HEK293 (cell line): ENCODE results near the gene ARHGAP22.

Experiments
- CTCF ChIA-PET: fragments of 350-600 bp; formaldehyde crosslinking; extraction: SDS; loops from one replicate; lab custom pipeline; 2021; ENCODE audit warnings: antibody characterized with exemption; lab: Yijun Ruan, JAX
- POLR2A ChIA-PET: fragments of 300-600 bp; formaldehyde crosslinking; extraction: SDS; loops from one replicate; lab custom pipeline; 2020; ENCODE audit warnings: antibody characterized with exemption, inconsistent platforms; lab: Yijun Ruan, JAX
- H3K27ac ChIP-seq: fragments of 200-500 bp; sonication (Bioruptor generic); 2 replicates; pipeline ENCODE4 v1.5.1; 2014; ENCODE audit warnings: low read depth, low read length, control low read depth, inconsistent platforms; ENCODE audit errors: extremely low read depth
- H3K36me3 ChIP-seq, 2 experiments: fragments of 200-500 bp in 1 of 2; sonication (Bioruptor generic) in 1 of 2; 1 replicate in 1 of 2; 2 replicates in 1 of 2; pipeline ENCODE4 v1.5.1; 2014 to 2017; ENCODE audit warnings: inconsistent platforms in 2 of 2, low read length in 2 of 2; ENCODE audit not compliant: control insufficient read depth in 2 of 2, insufficient read depth in 1 of 2
- H3K4me1 ChIP-seq: fragments of 200-500 bp; sonication (Bioruptor generic); 2 replicates; pipeline ENCODE4 v1.5.1; 2014; ENCODE audit warnings: mild to moderate bottlenecking, low read length, inconsistent platforms; ENCODE audit not compliant: control insufficient read depth, insufficient read depth
- H3K4me3 ChIP-seq: 2 replicates; pipeline ENCODE4 v1.5.1; 2011; ENCODE audit warnings: low read depth, mild to moderate bottlenecking, control low read depth, low read length, moderate library complexity
- H3K9me3 ChIP-seq: fragments of 200-500 bp; sonication (Bioruptor generic); 2 replicates; pipeline ENCODE4 v1.5.1; 2014; ENCODE audit warnings: low read depth, low read length, inconsistent platforms; ENCODE audit not compliant: control insufficient read depth, insufficient read depth
- ELK4 ChIP-seq: IDR thresholded peaks from 2 replicates; pipeline ENCODE4 v1.6.1; 2011; ENCODE audit warnings: mild to moderate bottlenecking, low read depth, low read length, borderline replicate concordance
- MEIS1 ChIP-seq: sonication (generic); formaldehyde crosslinking; IDR thresholded peaks from 2 replicates; pipeline ENCODE4 v1.8.1; 2022; ENCODE audit warnings: missing genetic modification reagents, mild to moderate bottlenecking, borderline replicate concordance
- MZF1 ChIP-seq: fragments of 450-650 bp; formaldehyde crosslinking; IDR thresholded peaks from 2 replicates; pipeline ENCODE4 v1.5.1; 2017; ENCODE audit warnings: missing biosample characterization, missing genetic modification characterization, borderline replicate concordance
- SETDB1 ChIP-seq: IDR thresholded peaks from one replicate; pipeline ENCODE4 v1.6.1; 2017; ENCODE audit warnings: mild to moderate bottlenecking, low read length, moderate library complexity, mixed read lengths; ENCODE audit not compliant: insufficient read length
- SP3 ChIP-seq: fragments of 450-650 bp; formaldehyde crosslinking; IDR thresholded peaks from 2 replicates; pipeline ENCODE4 v1.5.1; 2016; ENCODE audit warnings: missing biosample characterization, missing genetic modification characterization
- TCF7L2 ChIP-seq: IDR thresholded peaks from 2 replicates; pipeline ENCODE4 v1.6.1; 2011; ENCODE audit warnings: low read depth, mild to moderate bottlenecking, inconsistent platforms, low read length, moderate library complexity, borderline replicate concordance
- ZBTB1 ChIP-seq: fragments of 450-650 bp; formaldehyde crosslinking; IDR thresholded peaks from 2 replicates; pipeline ENCODE4 v1.5.1; 2016; ENCODE audit warnings: missing biosample characterization, missing genetic modification characterization
- ZBTB20 ChIP-seq: fragments of 450-650 bp; formaldehyde crosslinking; IDR thresholded peaks from 2 replicates; pipeline ENCODE4 v1.5.1; 2016; ENCODE audit warnings: missing biosample characterization, missing genetic modification characterization
- ZEB2 ChIP-seq: fragments of 450-650 bp; formaldehyde crosslinking; IDR thresholded peaks from 2 replicates; pipeline ENCODE4 v1.5.1; 2016; ENCODE audit warnings: missing biosample characterization, missing genetic modification characterization
- ZFP37 ChIP-seq: fragments of 450-650 bp; formaldehyde crosslinking; IDR thresholded peaks from 2 replicates; pipeline ENCODE4 v1.5.1; 2016; ENCODE audit warnings: missing biosample characterization, missing genetic modification characterization
- ZNF146 ChIP-seq: fragments of 450-650 bp; formaldehyde crosslinking; IDR thresholded peaks from 2 replicates; pipeline ENCODE4 v1.5.1; 2016; ENCODE audit warnings: missing biosample characterization, missing genetic modification characterization
- ZNF148 ChIP-seq: fragments of 450-650 bp; formaldehyde crosslinking; IDR thresholded peaks from 2 replicates; pipeline ENCODE4 v1.5.0; 2017; ENCODE audit warnings: missing biosample characterization, missing genetic modification characterization, borderline replicate concordance
- ZNF175 ChIP-seq: fragments of 450-650 bp; formaldehyde crosslinking; IDR thresholded peaks from 2 replicates; pipeline ENCODE4 v1.5.1; 2016; ENCODE audit warnings: missing biosample characterization, missing genetic modification characterization
- ZNF350 ChIP-seq: fragments of 450-650 bp; formaldehyde crosslinking; IDR thresholded peaks from 2 replicates; pipeline ENCODE4 v1.5.0; 2017; ENCODE audit warnings: missing biosample characterization, mild to moderate bottlenecking, missing genetic modification characterization
- ZNF398 ChIP-seq: fragments of 450-650 bp; formaldehyde crosslinking; IDR thresholded peaks from 2 replicates; pipeline ENCODE4 v1.5.1; 2017; ENCODE audit warnings: missing biosample characterization, missing genetic modification characterization
- ZNF549 ChIP-seq: fragments of 450-650 bp; IDR thresholded peaks from 2 replicates; pipeline ENCODE4 v1.5.1; 2018; ENCODE audit warnings: missing biosample characterization, missing genetic modification characterization, mild to moderate bottlenecking, inconsistent platforms, moderate library complexity
- ZNF560 ChIP-seq: fragments of 450-650 bp; formaldehyde crosslinking; IDR thresholded peaks from 2 replicates; pipeline ENCODE4 v1.5.1; 2017; ENCODE audit warnings: missing biosample characterization, missing genetic modification characterization, borderline replicate concordance
- ZNF707 ChIP-seq: fragments of 450-650 bp; formaldehyde crosslinking; IDR thresholded peaks from 2 replicates; pipeline ENCODE4 v1.5.1; 2016; ENCODE audit warnings: missing biosample characterization, missing genetic modification characterization
- ZNF843 ChIP-seq: fragments of 450-650 bp; formaldehyde crosslinking; IDR thresholded peaks from 2 replicates; pipeline ENCODE4 v1.5.1; 2016; ENCODE audit warnings: missing biosample characterization, missing genetic modification characterization
- TF ChIP-seq, protein P1 (sequence below): fragments of 450-650 bp; formaldehyde crosslinking; optimal IDR thresholded peaks from 2 replicates; pipeline ENCODE3; 2016; ENCODE audit warnings: missing biosample characterization, mild to moderate bottlenecking, missing genetic modification characterization
- TF ChIP-seq, protein P2 (sequence below): fragments of 450-650 bp; formaldehyde crosslinking; IDR thresholded peaks from 2 replicates; pipeline ENCODE4 v1.5.1; 2016; ENCODE audit warnings: missing biosample characterization, missing genetic modification characterization
- TF ChIP-seq, protein P3 (sequence below): fragments of 450-650 bp; formaldehyde crosslinking; IDR thresholded peaks from 2 replicates; pipeline ENCODE4 v1.5.1; 2016; ENCODE audit warnings: missing biosample characterization, missing genetic modification characterization

ARHGAP22 gene

GRCh38 chr10:48473704-48474103 lies 131.2 kb downstream of the ARHGAP22 start:
- H3K36me3 ChIP-seq = no peaks in the 10 kb centered on the region
- TF ChIP-seq ZEB2 = no peak
- no peak for TF ChIP-seq ZBTB20
- TF ChIP-seq ELK4 = no peak
- TF ChIP-seq SETDB1 = no peak
- TF ChIP-seq, protein P1, sequence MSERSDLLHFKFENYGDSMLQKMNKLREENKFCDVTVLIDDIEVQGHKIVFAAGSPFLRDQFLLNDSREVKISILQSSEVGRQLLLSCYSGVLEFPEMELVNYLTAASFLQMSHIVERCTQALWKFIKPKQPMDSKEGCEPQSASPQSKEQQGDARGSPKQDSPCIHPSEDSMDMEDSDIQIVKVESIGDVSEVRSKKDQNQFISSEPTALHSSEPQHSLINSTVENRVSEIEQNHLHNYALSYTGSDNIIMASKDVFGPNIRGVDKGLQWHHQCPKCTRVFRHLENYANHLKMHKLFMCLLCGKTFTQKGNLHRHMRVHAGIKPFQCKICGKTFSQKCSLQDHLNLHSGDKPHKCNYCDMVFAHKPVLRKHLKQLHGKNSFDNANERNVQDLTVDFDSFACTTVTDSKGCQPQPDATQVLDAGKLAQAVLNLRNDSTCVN (tag by site-specific recombination) = no peak
- no peak for TF ChIP-seq TCF7L2
- no peak for TF ChIP-seq ZNF175 (tag by site-specific recombination)
- TF ChIP-seq SP3 = no peak
- TF ChIP-seq ZNF560 (tag by site-specific recombination) = no peak
- POLR2A ChIA-PET = no interaction called here
- CTCF ChIA-PET = no interaction called here
- no peak overlapping the region for H3K4me3 ChIP-seq
- H3K9me3 ChIP-seq = no peaks in the 10 kb centered on the region
- peaks cover 9% of the 10 kb centered on the region; the same call in 1 of the 2 replicates for H3K4me1 ChIP-seq
- no peak overlapping the region for H3K27ac ChIP-seq

- Histone ChIP-seq H3K9me3 (no peaks in the 10 kb centered on the region), H3K27ac (no peak overlapping the region), H3K4me1 (peaks cover 9% of the 10 kb centered on the region; the same call in 1 of the 2 replicates), H3K4me3 (no peak overlapping the region), H3K36me3 (no peaks in the 10 kb centered on the region)
- TF ChIP-seq ZBTB1 (tag by site-specific recombination) (no peak), ZNF350 (tag by site-specific recombination) (no peak), ZNF707 (no peak), MZF1 (no peak), MEIS1 (no peak), ZNF148 (tag by site-specific recombination) (no peak), ZNF146 (tag by site-specific recombination) (no peak), ZNF843 (tag by site-specific recombination) (no peak), ZNF398 (tag by site-specific recombination) (no peak), ZFP37 (tag by site-specific recombination) (no peak), ZNF549 (tag by site-specific recombination) (no peak)
- TF ChIP-seq, protein P2, sequence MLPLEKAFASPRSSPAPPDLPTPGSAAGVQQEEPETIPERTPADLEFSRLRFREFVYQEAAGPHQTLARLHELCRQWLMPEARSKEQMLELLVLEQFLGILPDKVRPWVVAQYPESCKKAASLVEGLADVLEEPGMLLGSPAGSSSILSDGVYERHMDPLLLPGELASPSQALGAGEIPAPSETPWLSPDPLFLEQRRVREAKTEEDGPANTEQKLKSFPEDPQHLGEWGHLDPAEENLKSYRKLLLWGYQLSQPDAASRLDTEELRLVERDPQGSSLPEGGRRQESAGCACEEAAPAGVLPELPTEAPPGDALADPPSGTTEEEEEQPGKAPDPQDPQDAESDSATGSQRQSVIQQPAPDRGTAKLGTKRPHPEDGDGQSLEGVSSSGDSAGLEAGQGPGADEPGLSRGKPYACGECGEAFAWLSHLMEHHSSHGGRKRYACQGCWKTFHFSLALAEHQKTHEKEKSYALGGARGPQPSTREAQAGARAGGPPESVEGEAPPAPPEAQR (tag by site-specific recombination) = no peak
- TF ChIP-seq, protein P3, sequence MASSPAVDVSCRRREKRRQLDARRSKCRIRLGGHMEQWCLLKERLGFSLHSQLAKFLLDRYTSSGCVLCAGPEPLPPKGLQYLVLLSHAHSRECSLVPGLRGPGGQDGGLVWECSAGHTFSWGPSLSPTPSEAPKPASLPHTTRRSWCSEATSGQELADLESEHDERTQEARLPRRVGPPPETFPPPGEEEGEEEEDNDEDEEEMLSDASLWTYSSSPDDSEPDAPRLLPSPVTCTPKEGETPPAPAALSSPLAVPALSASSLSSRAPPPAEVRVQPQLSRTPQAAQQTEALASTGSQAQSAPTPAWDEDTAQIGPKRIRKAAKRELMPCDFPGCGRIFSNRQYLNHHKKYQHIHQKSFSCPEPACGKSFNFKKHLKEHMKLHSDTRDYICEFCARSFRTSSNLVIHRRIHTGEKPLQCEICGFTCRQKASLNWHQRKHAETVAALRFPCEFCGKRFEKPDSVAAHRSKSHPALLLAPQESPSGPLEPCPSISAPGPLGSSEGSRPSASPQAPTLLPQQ (tag by site-specific recombination) = no peak
- ChIA-PET CTCF (interaction anchor here (0.6 kb wide), 1 partner anchor 51 kb away, joined by 3 read pairs; no protein-coding TSS in a partner anchor), POLR2A (no interaction called here)
These were observed 132.3 kb downstream of the ARHGAP22 start for GRCh38 chr10:48472501-48473069.
